ENCODE measurements around the gene SLC2A10.
A peak's percentile ranks its signal among the peaks of the same experiment; 100 is the strongest.

Gene SLC2A10

DNA sequence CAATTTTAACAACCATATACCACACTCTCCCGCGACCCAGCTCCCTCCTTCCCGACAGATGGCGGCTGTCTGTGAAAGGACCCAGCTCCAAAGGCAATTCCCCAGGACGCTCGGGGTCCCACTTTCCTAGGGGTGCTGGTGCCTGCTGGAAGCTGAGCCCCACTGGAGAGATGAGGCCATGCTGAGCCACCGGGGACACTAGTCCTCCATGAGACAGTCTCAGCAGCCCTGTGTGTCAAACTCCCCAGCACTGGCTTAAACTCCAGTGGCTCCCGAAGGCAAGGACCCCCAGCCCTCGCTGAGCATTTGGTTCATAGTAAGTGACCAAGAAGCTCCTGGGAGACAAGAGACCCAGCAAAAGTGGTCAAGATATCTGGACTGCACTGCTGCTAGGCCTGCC, 52.1 kb downstream of the SLC2A10 start:
- H3K4me3 ChIP-seq (ENCODE audit: low read depth, low read length) = no peak overlapping the region
- no peak for DNase-seq (ENCODE audit: low read depth)
- TF ChIP-seq, protein P1, sequence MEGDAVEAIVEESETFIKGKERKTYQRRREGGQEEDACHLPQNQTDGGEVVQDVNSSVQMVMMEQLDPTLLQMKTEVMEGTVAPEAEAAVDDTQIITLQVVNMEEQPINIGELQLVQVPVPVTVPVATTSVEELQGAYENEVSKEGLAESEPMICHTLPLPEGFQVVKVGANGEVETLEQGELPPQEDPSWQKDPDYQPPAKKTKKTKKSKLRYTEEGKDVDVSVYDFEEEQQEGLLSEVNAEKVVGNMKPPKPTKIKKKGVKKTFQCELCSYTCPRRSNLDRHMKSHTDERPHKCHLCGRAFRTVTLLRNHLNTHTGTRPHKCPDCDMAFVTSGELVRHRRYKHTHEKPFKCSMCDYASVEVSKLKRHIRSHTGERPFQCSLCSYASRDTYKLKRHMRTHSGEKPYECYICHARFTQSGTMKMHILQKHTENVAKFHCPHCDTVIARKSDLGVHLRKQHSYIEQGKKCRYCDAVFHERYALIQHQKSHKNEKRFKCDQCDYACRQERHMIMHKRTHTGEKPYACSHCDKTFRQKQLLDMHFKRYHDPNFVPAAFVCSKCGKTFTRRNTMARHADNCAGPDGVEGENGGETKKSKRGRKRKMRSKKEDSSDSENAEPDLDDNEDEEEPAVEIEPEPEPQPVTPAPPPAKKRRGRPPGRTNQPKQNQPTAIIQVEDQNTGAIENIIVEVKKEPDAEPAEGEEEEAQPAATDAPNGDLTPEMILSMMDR (IDR thresholded peaks at IDR 0.05; ENCODE audit: control insufficient read depth, extremely low read depth, insufficient read depth) = no peak

DNA sequence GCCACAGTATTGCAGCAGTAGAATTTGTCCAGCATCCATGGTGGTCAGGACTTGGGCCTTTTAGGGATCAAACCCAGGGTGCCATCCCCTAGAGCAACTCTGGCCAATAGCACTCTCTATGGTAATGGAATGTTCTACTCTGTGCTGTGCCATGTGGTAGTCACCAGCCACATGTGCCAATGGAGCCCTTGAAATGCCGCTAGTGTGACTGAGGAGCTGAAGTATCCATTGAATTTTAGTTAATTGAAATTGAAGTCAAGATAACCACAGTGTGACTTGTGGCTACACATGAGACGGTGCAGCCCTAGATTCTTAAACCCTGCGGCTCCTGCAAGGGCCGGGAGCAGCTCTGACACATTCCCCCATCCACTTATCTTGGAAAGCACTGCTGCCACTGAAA, 54.6 kb downstream of the SLC2A10 start:
- DNase-seq (ENCODE audit: low read depth) = no peak
- no peak overlapping the region for H3K4me3 ChIP-seq (ENCODE audit: low read depth, low read length)
- TF ChIP-seq, protein P1 (IDR thresholded peaks at IDR 0.05; ENCODE audit: control insufficient read depth, extremely low read depth, insufficient read depth) = no peak

DNA sequence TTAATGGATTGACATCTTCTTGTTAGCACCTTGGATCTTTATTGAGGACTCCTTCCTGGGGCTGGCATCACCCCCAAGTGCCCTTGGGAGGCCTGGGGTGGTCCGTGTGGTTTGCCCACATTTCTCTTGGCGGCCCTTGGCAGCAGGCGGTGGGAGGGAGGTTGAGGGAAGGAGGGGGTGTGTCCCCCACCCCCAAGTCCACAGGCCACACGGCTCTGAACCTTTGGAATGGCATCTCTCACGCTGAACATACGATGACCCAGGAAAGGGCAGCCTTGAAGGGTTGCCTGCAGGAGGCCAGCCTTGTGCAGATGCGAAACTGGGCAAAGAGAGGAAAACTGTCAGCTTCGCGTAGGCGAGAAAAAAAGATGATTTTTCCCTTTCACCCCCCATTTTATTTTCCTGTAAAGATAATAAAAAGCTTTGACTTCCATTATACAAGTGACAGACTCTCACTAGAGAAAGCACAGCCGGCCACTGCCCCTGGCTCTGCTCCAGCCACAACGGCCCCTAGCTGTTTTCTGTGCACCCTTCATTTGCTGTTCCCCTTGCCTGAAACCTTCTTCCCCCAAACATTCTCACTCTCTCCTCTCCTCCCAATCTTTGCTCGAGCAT, 56.2 kb downstream of the SLC2A10 start:
- no peak overlapping the region for H3K4me3 ChIP-seq (ENCODE audit: low read depth, low read length)
- TF ChIP-seq, protein P1 (IDR thresholded peaks at IDR 0.05; ENCODE audit: control insufficient read depth, extremely low read depth, insufficient read depth) = no peak
- no peak for DNase-seq (ENCODE audit: low read depth)

DNA sequence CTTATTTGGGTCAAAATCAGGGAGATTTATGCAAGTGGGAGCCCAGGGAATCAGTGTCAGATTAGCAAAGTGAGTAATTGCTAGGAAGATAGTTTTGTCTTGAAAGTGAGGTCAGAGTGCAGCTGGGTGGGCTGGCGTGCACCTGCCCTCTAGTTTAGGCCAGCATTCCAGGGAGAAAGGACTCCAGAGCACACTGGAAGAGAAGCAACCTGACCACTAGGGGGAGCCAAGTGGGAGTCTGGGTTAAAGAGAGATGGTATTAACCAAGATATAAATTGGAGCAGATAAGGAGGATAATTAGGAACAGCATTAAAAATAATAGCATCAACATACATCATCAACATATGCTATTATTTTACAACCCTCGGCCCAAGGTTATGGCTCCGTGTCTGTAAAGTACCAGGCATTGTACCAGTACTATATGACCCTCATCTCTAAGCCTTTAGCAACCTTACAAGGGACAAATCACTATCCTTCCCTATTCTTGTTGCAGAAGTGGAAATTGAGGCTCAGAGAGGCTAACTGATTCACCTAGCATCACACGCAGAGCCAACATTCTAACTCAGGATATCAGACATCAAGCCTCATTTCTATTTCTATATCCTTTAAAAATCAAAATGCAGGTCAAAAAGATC, 57.8 kb downstream of the SLC2A10 start:
- H3K4me3 ChIP-seq (ENCODE audit: low read depth, low read length) = no peak overlapping the region
- TF ChIP-seq, protein P1 (IDR thresholded peaks at IDR 0.05; ENCODE audit: control insufficient read depth, extremely low read depth, insufficient read depth) = peak; percentile 62
- DNase-seq (ENCODE audit: low read depth) = peak; percentile 13

DNA sequence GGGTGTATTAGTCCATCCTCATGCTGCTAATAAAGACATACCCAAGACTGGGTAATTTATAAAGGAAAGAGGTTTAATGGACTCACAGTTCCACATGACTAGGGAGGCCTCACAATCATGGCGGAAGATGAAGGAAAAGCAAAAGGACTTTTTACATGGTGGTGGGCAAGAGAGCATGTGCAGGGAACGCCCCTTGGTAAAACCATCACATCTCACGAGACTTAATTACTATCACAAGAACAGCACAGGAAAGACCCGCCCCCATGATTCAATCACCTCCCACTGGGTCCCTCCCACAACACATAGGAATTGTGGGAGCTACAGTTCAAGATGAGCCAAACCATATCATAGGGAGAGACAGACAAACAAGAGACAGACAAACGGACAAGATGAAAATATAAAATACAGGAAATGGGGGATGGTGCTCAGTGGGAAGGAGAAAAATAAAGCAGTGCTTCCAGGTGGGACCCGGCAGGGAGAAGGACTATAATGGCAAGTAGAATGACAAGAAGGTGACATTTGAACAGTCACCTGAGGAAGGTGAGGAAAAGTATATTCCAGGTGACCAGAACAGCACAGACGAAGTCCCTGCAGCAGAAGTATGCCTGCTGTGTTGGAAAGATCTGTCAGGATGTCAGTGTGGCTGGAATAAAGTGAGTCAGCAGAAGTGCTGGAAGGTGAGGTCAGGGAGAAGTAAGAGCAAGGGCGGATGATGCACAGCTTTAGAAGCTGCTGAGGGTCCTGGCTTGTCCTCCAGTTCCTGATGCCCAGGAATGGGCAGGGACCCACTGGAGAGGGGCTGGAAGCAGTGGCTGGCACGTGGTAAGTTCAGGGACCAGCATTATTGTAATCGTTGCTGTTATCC, 61.1 kb downstream of the SLC2A10 start:
- TF ChIP-seq, protein P1 (IDR thresholded peaks at IDR 0.05; ENCODE audit: control insufficient read depth, extremely low read depth, insufficient read depth) = no peak
- H3K4me3 ChIP-seq (ENCODE audit: low read depth, low read length) = no peak overlapping the region
- DNase-seq (ENCODE audit: low read depth) = no peak

DNA sequence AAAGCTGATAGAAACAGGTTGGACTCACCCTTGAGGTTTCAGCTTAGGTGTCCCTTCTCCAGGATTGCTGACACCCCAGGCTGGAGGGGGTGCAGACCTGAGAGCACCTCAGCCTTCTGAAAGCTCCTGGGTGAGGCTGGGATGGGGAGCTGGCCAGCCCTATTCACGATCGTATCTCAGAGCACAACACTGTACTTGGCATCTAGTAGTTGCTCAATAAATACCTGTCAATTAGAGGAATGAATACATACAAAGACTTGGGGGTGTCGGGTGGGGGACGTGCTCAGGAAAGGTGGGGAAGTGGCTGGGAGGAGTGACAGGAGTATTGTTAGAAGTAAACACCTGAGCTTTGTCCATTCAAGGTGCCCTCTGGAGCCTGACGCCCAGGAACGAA, 61.7 kb downstream of the SLC2A10 start:
- TF ChIP-seq, protein P1 (IDR thresholded peaks at IDR 0.05; ENCODE audit: control insufficient read depth, extremely low read depth, insufficient read depth) = no peak
- DNase-seq (ENCODE audit: low read depth) = no peak
- no peak overlapping the region for H3K4me3 ChIP-seq (ENCODE audit: low read depth, low read length)

All from LNCaP clone FGC (cell line).